ENCODE results near the gene PRRG1. TPM values are rescaled to one million over a fixed set of nuclear protein-coding genes. Genes with fewer than 3 reads are reported as not detected.

The PRRG1 gene
- total RNA-seq, 1 experiment from 2014 or later = 12.8 TPM

DNA sequence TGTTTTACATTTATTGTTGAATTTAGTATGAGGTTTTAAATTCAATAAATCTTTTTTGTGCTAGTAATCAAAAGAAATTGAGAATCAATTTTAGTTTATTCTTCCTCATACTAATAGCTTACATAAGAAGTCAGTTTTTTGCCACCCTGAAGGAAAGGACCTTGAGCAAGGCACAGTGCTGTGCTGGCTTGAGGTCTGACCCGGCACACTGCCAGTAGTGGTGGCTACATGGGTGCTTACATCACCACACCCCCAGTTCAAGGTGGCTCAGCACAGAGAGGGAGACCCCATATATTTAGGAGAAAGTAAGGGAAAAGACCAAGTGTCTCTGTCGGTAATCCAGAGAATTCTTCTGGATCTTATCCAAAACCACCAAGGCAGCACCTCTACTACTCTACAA, 136.3 kb downstream of the PRRG1 start:
- Histone ChIP-seq H4K20me1 (ENCODE audit: low read length) (no peaks in the 10 kb centered on the region), H3K79me2 (ENCODE audit: low read length) (no peaks in the 10 kb centered on the region), H3K9ac (ENCODE audit: low read length) (no peak overlapping the region), H3K9me2 (replicated peaks; ENCODE audit: low read length) (no peaks in the 10 kb centered on the region), H3K4me1 (ENCODE audit: insufficient read depth, low read length) (no peaks in the 10 kb centered on the region), H3K4me2 (ENCODE audit: low read length) (no peak overlapping the region), H3K4me3 (ENCODE audit: low read length) (no peak overlapping the region), H3F3A (ENCODE audit: low read length, unreplicated experiment) (no peaks in the 10 kb centered on the region), H3K9me3 (ENCODE audit: low read length) (no peaks in the 10 kb centered on the region), H2AFZ (ENCODE audit: low read length) (no peak overlapping the region), H3K27me3 (ENCODE audit: low read length) (no peaks in the 10 kb centered on the region), H3K36me3 (ENCODE audit: low read depth, low read length) (no peaks in the 10 kb centered on the region), H3K27ac (ENCODE audit: low read length) (no peak overlapping the region)
- POLR2A ChIA-PET (ENCODE audit: unreplicated experiment) = no interaction called here
- DNase-seq = no peak
- CTCF ChIA-PET = no interaction called here
- BruUV-seq (replicated peaks) = no TSS peak
- no peak for ATAC-seq
- intact Hi-C loops (cut with micrococcal nuclease) = no loop called here
- no peak for TF ChIP-seq CTCF (conservative IDR thresholded peaks at IDR 0.05; ENCODE audit: low read depth, low read length)
- TF ChIP-seq EZH2phosphoT487 (IDR thresholded peaks at IDR 0.05; ENCODE audit: borderline replicate concordance, low read length) = no peak
- no peak for TF ChIP-seq EZH2 (IDR thresholded peaks at IDR 0.05; ENCODE audit: low read length, unreplicated experiment)

DNA sequence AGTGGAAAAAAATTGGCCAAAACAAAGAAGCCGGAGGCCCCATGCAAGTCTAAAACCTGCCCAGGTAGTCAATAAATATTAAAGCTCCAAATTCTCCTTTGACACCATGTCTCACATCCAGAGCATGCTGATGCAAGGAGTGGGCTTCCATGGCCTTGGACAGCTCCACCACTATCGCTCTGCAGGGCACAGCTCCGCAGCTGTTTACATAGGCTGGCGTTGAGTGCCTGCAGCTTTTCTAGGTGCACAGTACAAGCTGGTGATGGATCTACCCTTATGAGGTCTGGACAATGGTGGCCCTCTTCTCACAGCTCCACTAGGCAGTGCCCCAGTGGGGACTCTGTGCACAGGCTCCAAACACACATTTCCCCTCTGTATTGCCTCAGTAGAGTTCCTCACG, 138.1 kb downstream of the PRRG1 start:
- DNase-seq (no peak), ATAC-seq (no peak)
- Histone ChIP-seq H3K36me3 (ENCODE audit: low read depth, low read length) (no peaks in the 10 kb centered on the region), H3K4me3 (ENCODE audit: low read length) (no peak overlapping the region), H3K9me3 (ENCODE audit: low read length) (no peaks in the 10 kb centered on the region), H3K27ac (ENCODE audit: low read length) (no peak overlapping the region), H3K9ac (ENCODE audit: low read length) (no peak overlapping the region), H3K9me2 (replicated peaks; ENCODE audit: low read length) (no peaks in the 10 kb centered on the region), H3F3A (ENCODE audit: low read length, unreplicated experiment) (no peaks in the 10 kb centered on the region), H3K4me1 (ENCODE audit: insufficient read depth, low read length) (no peaks in the 10 kb centered on the region), H2AFZ (ENCODE audit: low read length) (no peak overlapping the region), H3K4me2 (ENCODE audit: low read length) (no peak overlapping the region), H3K79me2 (ENCODE audit: low read length) (no peaks in the 10 kb centered on the region), H4K20me1 (ENCODE audit: low read length) (no peaks in the 10 kb centered on the region), H3K27me3 (ENCODE audit: low read length) (no peaks in the 10 kb centered on the region)
- ChIA-PET POLR2A (ENCODE audit: unreplicated experiment) (no interaction called here), CTCF (no interaction called here)
- intact Hi-C loops (cut with micrococcal nuclease) = no loop called here
- no TSS peak for BruUV-seq (replicated peaks)
- TF ChIP-seq EZH2 (IDR thresholded peaks at IDR 0.05; ENCODE audit: low read length, unreplicated experiment) = no peak
- TF ChIP-seq CTCF (conservative IDR thresholded peaks at IDR 0.05; ENCODE audit: low read depth, low read length) = no peak
- no peak for TF ChIP-seq EZH2phosphoT487 (IDR thresholded peaks at IDR 0.05; ENCODE audit: borderline replicate concordance, low read length)

DNA sequence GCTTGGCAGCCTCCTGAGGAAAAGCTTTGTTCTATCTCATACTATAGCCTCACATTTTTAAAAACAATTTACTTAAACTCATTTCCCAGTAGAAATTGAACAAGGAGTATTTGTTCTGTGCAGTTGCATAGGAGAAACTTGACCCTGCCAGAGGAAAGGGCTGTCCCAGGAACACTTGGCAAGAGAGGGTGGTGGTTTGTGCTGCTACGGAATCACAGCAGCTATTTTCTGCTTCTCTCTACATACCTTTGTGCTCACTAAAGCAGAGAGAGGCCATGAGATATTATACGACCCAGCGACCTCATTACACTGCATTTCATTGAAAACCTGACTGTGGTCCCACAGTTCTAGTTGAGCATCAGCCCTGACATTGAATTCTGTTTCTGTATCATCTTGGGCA, 139.2 kb downstream of the PRRG1 start:
- ChIA-PET POLR2A (ENCODE audit: unreplicated experiment) (no interaction called here), CTCF (no interaction called here)
- Histone ChIP-seq H3K79me2 (ENCODE audit: low read length) (no peaks in the 10 kb centered on the region), H3K27me3 (ENCODE audit: low read length) (no peaks in the 10 kb centered on the region), H2AFZ (ENCODE audit: low read length) (no peak overlapping the region), H3K36me3 (ENCODE audit: low read depth, low read length) (no peaks in the 10 kb centered on the region), H3K9me3 (ENCODE audit: low read length) (no peaks in the 10 kb centered on the region), H3F3A (ENCODE audit: low read length, unreplicated experiment) (no peaks in the 10 kb centered on the region), H3K9me2 (replicated peaks; ENCODE audit: low read length) (no peaks in the 10 kb centered on the region), H3K27ac (ENCODE audit: low read length) (no peak overlapping the region), H3K4me3 (ENCODE audit: low read length) (no peak overlapping the region), H3K4me1 (ENCODE audit: insufficient read depth, low read length) (no peaks in the 10 kb centered on the region), H3K4me2 (ENCODE audit: low read length) (no peak overlapping the region), H4K20me1 (ENCODE audit: low read length) (no peaks in the 10 kb centered on the region), H3K9ac (ENCODE audit: low read length) (no peak overlapping the region)
- DNase-seq (no peak), ATAC-seq (no peak)
- intact Hi-C loops (cut with micrococcal nuclease) = no loop called here
- TF ChIP-seq EZH2 (IDR thresholded peaks at IDR 0.05; ENCODE audit: low read length, unreplicated experiment) (no peak), EZH2phosphoT487 (IDR thresholded peaks at IDR 0.05; ENCODE audit: borderline replicate concordance, low read length) (no peak), CTCF (conservative IDR thresholded peaks at IDR 0.05; ENCODE audit: low read depth, low read length) (no peak)
- BruUV-seq (replicated peaks) = no TSS peak

Data from PC-3 (cell line).